Epithelial cell of esophagus (primary cell): Measurements from ENCODE around the gene GALNT7.
A peak's percentile ranks its signal among the peaks of the same experiment; 100 is the strongest.

Experiments
- DNase-seq: peaks from one replicate; pipeline ENCODE4 v3.0.0; 2010; ENCODE audit warnings: low read depth
- H3K4me3 ChIP-seq: 2 replicates; pipeline ENCODE4 v1.5.1; 2011; ENCODE audit warnings: mild to moderate bottlenecking, low read length, control low read depth
- CTCF ChIP-seq: IDR thresholded peaks from 2 replicates; pipeline ENCODE4 v1.5.1; 2011; ENCODE audit warnings: low read depth, mild to moderate bottlenecking, low read length, control low read depth, inconsistent platforms; ENCODE audit not compliant: insufficient read depth; ENCODE audit errors: missing control alignments

GALNT7 gene

DNA sequence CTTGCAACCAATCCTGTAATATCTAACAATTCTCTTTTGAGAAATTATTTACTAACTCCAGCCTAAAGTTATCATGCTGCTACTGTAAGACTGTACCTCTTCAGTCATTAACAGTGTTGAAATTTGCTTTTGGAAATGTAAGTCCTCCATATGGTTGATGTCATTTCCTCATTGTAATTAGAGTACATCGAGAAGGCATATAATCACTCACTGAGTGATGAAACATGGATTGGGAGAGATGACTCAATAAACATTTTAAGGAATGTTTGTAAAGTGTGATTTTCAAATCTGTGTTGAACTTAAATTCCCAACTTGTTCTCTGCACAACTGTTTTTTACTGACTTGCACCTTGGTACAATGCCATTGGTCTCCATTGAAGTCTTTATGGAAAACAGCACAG lies 104.4 kb downstream of the GALNT7 start:
- H3K4me3 ChIP-seq, result no peak overlapping the region
- no peak for TF ChIP-seq CTCF
- peak; percentile 73 for DNase-seq

DNA sequence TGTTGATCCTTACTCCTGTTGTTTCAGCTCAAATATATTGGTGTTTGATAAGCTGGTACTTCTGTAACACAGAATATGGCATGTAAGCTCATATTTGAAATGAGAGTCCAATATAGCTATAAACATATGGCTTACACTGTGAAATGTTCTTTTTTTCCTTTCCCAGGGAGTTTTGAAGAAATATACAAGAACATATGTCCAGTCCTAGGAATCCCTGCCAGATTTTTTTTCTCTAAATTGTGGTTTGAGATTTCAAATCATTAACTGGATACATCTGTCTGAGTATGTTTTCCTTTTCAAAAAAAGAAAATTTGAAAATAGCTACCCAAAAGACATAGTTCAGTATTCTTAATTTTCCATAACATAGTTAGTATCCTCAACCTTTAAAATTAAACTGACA lies 105.3 kb downstream of the GALNT7 start:
- DNase-seq, result no peak
- H3K4me3 ChIP-seq, result no peak overlapping the region
- TF ChIP-seq CTCF, result no peak

- no peak overlapping the region for H3K4me3 ChIP-seq
- TF ChIP-seq CTCF, result no peak
- no peak for DNase-seq
Measured at GRCh38 chr4:173274744-173275143, 106.1 kb downstream of the GALNT7 start.

- no peak for TF ChIP-seq CTCF
- no peak for DNase-seq
Measured at GRCh38 chr4:173275150-173275549, 106.5 kb downstream of the GALNT7 start.

DNA sequence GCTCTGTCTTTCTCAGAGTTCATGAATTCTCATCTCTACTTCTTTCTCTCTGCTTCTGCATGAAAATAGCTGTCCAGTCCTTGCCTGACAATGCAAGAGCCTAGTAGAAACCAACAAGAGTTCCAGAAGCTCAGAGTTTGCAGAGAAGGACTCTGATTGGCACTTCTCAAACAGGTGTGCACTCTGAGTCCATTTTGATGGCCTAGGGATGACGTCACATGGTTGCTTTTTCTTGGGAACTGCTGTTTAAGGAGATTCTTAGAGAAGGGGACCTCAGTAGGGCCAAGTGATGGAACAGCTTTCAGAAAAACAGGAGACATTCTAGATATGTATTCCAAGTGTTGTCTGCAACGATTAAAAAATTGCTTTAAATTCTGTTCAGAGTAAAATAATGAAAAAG lies 108.7 kb downstream of the GALNT7 start:
- no peak for TF ChIP-seq CTCF
- H3K4me3 ChIP-seq, result no peak overlapping the region
- DNase-seq, result no peak

More at GRCh38 chr4:173275150-173275549, 106.5 kb downstream of the GALNT7 start:
- H3K4me3 ChIP-seq, result no peak overlapping the region

DNA sequence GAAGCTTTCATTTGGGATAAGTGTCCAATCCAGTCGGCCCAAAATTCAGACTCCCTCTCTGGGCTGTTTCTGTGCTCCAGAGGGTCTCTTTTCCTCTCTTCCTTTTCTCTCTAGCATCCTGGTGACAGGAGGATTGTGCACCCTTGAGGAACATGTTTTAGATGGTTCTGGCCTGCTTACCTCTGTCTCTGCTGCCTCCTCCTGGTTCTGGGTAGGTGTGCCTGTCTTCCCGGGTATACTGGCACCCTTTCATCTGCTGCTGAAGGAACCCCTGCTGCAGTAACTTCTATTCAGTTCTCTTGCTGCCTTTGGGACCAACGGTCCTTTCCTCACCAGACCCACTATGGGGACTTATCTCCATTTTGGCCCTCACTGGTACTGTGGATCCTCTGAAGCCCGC lies 112.4 kb downstream of the GALNT7 start:
- H3K4me3 ChIP-seq, result no peak overlapping the region
- no peak for DNase-seq

More for the DNA sequence above, 112.4 kb downstream of the GALNT7 start:
- TF ChIP-seq CTCF, result no peak
